ENCODE measurements around the gene KRAS.

KRAS gene

DNA sequence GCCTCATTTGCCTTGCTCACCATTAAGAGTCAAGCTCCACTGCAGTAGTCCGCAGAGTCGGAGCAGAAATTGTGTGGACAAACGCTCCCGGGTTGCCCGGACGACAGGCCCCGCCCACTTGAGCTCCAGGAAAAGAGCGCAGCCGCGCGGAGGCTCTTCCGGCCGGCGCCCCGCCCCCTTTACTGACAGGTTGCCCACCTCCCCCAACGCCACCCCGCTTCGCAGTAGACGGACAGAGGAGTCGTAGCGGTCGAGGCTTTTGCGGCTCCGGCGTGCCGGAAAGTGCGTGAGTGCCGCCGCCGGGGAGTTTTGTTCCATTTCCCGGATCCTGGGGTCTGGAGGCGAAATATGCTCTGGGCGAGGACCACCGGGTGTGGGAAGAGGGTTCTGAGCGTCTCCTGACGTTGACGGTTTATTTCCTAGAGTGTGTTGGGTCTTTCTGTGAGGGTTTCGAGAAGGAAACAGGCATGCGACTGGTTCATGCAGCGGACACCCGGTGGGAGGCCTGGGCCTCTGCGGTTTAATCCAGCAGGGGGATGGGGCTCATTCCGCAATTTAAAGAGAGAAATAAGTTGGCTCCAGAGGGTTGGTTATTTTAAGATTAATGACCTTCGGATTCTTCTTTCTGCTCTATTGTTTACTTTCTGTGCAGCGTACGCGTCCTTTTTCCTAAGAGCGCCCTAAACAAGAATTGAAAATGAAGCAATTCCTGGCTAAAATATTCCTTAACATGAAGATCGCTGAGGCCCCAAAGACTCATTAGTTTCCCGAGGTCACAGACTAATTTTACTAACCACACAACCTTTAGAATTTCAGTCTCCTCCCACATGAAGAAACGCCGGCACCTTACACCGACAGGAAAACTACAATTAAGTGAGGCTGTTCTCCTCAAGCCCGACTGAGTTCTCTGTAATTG lies 55.4 kb downstream of the KRAS start, which contains the start of the genes DNAI7 and ETFRF1:
Gene DNAI7, minus strand, starts transcription at position 105 of the 916 bp plus-strand sequence. Its CDS starts 82 bp downstream, at position 23.
Gene ETFRF1, plus strand, starts transcription at position 182 of the 916 bp plus-strand sequence. CDS start 8,720 bp downstream, outside the sequence.
- DNase-seq (ENCODE audit: low read depth, low spot score) = peak; percentile 85

DNA sequence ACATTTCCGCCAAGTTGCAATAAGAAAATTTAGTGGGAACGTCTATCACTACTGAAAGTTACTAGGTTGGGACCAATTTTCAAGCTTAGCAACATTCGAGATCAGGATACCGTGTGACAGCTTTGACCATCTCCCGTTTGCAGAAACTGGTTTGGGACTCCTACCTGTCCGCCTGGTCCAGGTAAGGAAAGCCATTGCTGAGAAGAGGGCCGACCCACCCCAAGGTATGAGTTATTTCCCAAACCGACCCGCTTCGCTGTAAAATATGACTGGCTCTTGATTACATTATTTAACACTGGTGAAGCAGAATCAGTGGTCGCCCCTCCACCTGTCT lies 56.0 kb downstream of the KRAS start:
- DNase-seq (ENCODE audit: low read depth, low spot score) = no peak

DNA sequence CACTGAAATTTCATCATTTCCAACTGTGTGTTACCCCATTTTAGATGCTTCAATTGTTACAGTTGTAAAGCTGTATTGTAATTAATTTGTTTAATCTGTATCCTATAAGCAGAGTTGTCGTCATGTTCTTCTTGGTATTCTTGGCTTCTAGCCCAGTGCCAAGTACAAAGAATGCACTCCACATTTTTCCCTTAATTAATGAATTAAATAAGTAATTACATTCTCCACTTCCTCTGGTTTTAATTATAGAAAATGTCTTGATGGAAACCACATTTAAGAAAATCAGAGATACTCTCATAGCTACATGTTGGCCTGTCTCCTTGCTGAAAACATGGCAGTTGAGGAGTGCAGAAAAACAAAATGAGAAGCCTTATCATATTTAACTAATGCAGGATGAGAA lies 56.5 kb downstream of the KRAS start:
- no peak for DNase-seq (ENCODE audit: low read depth, low spot score)

DNA sequence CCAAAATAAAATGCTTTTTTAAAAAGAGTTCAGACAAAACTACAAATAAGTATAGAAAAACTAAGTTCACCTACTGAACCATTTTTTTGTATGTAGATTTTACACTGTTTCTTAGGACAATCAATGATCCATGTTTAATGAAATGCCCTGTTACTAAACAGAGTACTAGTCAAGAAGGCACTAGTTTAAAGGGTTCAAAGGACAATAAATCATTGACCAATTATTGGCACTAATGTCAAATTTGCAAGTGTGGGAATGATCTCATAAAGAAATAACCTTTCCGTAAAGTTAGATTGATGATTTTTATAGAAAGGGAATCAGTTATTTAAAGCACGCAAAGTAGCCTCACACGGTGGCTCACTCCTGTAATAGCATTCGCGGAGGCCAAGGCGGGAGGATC lies 59.9 kb downstream of the KRAS start:
- DNase-seq (ENCODE audit: low read depth, low spot score) = no peak

DNA sequence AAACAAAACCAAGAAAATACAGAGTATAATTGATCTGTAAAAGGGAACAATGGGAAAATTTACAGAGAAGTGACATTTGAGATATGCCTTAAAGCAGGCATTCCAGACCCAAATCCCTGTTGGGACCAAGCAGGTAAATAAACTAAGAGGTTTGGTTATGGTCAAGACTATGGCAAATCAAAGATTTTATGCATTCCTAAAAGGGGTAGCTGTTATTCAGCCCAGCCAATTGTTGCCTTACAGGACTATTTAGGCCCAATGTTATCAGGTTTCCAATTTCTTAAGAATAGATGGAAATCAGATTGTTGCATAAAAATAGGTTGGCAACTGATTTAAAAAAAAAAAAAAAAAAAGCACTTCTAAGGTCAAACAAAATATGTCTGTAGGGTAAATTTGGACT lies 61.1 kb downstream of the KRAS start:
- DNase-seq (ENCODE audit: low read depth, low spot score) = no peak

DNA sequence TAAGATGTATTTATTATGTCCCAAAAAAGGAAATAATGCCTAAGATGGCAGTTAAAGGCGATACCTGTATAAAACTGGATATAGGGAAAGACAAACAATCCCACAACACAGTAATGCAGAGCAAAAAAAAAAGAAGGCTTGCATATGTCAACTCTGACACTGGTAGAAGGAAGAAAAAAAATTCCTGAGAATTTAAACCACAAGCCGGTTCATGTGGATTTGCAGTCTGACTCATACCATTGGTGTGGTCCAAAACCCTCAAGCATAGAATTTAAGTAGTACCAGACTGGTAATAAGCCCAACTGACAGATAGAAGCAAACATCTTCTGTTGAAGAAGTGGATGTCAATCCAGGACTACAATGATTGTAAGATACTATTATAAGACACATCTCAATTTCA lies 62.9 kb downstream of the KRAS start:
- DNase-seq (ENCODE audit: low read depth, low spot score) = peak; percentile 70

DNA sequence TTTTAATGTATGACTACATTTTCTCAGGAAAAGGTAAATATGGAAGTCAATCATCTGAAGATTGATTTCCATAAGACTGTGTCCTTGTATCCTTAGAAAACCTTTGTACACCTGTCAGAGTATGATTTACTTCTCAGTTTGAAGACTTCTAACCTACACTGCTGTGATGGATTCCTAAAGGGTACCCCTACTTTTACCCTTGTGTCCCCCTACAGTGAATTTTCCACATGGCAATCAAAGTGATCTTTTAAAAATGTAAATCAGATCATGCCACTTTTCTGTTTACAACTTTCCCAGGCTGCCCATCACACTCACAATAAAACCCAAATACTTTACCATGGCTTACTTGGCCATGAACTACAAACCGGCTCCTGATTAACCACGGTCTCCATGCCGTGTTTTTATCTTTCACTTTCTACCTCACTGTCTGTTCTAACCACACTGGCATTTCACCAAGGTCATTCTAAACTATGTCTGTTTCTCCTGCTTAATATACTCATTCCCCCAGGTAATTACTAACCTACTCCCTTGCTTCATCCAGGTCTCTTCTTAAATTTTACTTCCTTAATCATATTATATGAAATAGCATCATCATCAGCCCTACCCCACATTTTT lies 63.8 kb downstream of the KRAS start:
- no peak for DNase-seq (ENCODE audit: low read depth, low spot score)

DNA sequence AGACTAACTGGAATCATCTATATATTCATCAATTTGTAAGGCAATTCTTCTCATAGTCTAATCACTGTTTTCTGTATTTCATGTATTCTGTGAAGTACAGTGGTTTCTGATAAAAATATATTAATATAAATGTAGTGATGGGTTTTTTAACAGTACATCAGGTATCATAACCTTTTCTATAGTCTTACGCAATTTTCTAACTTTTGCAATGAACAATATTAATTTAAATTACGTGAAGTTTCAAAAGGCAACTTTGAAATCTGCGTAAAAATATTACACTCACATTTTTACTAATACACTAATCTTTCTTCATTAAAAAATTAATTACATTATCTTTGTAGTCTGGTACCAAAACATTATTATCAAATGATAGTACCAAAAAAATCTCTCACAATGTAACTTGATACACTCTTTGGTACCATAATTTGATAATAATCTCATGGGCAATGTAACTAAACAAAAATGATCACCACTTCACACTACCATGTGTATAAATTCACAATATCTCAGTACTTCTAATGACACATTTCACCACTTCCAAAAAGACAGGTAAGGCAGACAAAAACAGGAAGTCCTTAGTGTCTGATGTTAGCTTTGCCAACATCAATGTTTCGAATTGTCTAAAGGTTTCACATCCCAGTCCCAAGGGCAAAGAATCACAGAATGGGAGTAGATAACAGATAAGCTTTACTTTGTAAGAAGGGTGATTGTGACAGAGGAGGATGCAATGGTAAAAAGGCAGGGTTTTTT lies 64.5 kb downstream of the KRAS start:
- DNase-seq (ENCODE audit: low read depth, low spot score) = no peak

DNA sequence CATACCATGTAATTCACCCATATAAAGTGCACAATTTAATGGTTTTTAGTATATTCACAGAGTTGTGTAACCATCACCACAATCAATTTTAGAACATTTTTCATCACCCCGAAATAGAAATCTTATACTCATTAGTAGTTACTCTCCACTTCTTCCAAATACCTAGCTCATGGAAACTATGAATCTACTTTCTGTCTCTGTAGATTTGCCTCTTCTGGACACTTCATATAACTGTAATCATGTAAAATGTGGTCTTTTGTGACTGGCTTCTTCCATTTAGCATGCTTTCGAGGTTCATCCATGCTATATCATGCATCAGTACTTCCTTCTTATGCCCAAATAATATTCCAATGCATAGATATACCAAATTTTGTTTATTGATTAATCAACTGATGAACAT lies 66.6 kb downstream of the KRAS start:
- no peak for DNase-seq (ENCODE audit: low read depth, low spot score)

DNA sequence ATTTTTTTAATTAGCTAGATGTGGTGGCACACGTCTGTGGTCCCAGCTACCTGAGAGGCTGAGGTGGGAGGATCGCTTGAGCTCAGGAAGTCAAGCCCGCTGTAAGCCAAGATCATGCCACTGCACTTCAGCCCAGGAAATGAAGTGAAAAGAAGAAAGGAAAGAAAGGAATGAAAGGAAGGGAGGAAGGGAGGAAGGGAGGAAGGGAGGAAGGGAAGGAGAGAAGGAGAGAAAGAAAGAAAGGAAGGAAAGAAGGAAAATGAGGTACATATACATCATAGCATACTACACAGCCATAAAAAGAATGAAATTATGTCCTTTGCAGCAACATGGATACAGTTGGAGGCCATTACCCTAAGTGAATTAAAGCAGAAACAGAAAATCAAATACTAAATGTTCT lies 68.0 kb downstream of the KRAS start:
- DNase-seq (ENCODE audit: low read depth, low spot score) = no peak

DNA sequence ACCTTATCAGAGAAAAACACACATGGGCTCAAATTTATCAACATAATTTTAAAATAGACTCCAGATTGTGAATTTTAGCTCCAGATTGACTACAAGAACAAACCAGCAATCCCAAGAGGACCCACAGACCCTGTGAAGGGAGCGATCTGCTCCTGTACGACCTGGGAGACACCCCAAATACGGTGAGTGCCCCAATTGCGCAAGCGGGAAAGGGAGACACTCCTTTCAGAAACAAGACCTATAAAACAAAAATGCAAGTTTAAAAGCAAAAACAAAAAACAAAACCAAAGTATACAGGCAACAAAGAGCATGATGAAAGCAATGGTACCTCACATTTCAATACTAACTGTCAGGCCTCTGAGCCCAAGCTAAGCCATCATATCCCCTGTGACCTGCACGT lies 87.9 kb downstream of the KRAS start:
- DNase-seq (ENCODE audit: low read depth, low spot score) = no peak

DNA sequence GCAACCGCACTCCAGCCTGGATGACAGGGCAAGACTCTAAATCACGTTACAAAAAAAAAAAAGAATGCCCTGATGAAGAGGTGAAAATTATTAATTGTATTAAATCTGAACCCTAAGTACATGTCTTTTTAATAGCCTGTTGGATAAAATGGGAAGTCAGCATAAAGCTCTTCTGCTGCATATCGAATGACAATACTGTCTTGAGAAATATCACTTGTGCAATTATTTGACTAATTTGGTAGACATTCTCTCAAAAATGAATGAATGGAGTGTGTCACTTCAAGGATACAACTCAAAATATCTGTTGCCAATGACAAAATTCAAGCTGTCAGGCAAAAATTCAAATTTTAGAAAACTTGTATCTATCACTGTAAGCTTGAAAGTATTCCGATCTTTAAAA lies 94.7 kb downstream of the KRAS start:
- no peak for DNase-seq (ENCODE audit: low read depth, low spot score)

DNA sequence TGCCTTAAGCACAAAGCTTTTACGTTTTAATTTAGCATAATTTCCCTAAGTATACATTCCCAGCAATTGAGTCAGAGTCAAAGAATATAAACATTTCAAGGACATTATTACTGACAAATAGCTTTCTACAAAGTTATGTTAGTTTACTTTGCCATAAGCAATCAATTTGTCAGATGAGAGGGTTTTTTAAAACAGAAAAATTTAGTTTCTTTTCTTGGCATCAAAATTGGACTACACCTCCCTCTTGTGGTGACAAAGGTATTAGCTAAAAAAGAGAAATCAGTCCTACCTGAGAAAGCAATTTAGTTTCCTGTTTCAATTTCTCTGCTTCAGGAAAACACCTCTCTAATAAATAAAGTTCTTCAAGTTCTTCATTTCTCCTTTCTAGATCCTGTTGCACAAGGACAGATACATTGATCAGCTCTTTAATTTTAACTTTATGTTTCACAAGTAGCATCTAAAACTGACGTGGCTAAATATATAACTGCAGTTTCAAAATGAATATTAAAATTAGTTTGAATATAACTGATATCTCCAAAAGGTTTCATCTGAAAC lies 95.6 kb downstream of the KRAS start:
- DNase-seq (ENCODE audit: low read depth, low spot score) = peak; percentile 17
